Suprapubic skin (tissue), 4 donors: Measurements from ENCODE around the gene CKLF.

ENCODE experiments used
- CTCF ChIP-seq, 2 donors: fragments of 200-600 bp in 1 of 2; fragments of 450-650 bp in 1 of 2; sonication (generic) in 1 of 2; IDR thresholded peaks; one replicate each; pipeline ENCODE4 v1.5.1; 2016 to 2019; ENCODE audit warnings: antibody characterized with exemption in 2 of 2, mild to moderate bottlenecking in 1 of 2, moderate library complexity in 1 of 2
- EP300 ChIP-seq: sonication (generic); formaldehyde crosslinking; IDR thresholded peaks from one replicate; pipeline ENCODE4 v1.6.1; 2017; ENCODE audit warnings: antibody characterized with exemption
- POLR2AphosphoS5 ChIP-seq, 3 donors: sonication (generic); formaldehyde crosslinking; IDR thresholded peaks; one replicate each; pipeline ENCODE4 v1.6.1; 2017; ENCODE audit warnings: antibody characterized with exemption in 3 of 3

GRCh38 chr16:66517586-66518263 is 34.7 kb upstream of the CKLF start:
- TF ChIP-seq CTCF (IDR thresholded peaks at IDR 0.05), result no peak
- no peak for TF ChIP-seq EP300
- TF ChIP-seq POLR2AphosphoS5 (IDR thresholded peaks at IDR 0.05), result no peak
